ENCODE data around the gene CLDN3.

- TF ChIP-seq CTCF (IDR thresholded peaks at IDR 0.05): no peak
- peak in 1 of 2 donors; percentile 69 for TF ChIP-seq POLR2A (IDR thresholded peaks at IDR 0.05)
Measured at GRCh38 chr7:73770860-73771670, 995 bp upstream of the CLDN3 start.

Data from Peyer's patch (tissue), 4 donors.